Transverse colon (tissue), 4 donors: ENCODE measurements around the gene B3GALT2.

Source experiments
- EP300 ChIP-seq: sonication (generic); formaldehyde crosslinking; IDR thresholded peaks from one replicate; pipeline ENCODE4 v1.6.1; 2017; ENCODE audit warnings: antibody characterized with exemption, low read depth
- POLR2A ChIP-seq: fragments of 450-650 bp; IDR thresholded peaks from one replicate; pipeline ENCODE4 v1.6.1; 2016; ENCODE audit warnings: antibody characterized with exemption, mild to moderate bottlenecking, moderate library complexity
- POLR2AphosphoS5 ChIP-seq, 3 donors: sonication (generic); formaldehyde crosslinking; IDR thresholded peaks; one replicate each; pipeline ENCODE4 v1.6.1; 2016; ENCODE audit warnings: antibody characterized with exemption in 3 of 3
- TF ChIP-seq, protein P1 (sequence below), 5 experiments: fragments of 200-600 bp in 3 of 5; fragments of 450-650 bp in 2 of 5; sonication (generic) in 3 of 5; IDR thresholded peaks; 1 replicate in 2 of 5; 2 replicates in 3 of 5; pipeline ENCODE4 v1.5.1; 2016 to 2017; ENCODE audit warnings: antibody characterized with exemption in 5 of 5, inconsistent platforms in 3 of 5, mild to moderate bottlenecking in 2 of 5, moderate library complexity in 1 of 5

DNA sequence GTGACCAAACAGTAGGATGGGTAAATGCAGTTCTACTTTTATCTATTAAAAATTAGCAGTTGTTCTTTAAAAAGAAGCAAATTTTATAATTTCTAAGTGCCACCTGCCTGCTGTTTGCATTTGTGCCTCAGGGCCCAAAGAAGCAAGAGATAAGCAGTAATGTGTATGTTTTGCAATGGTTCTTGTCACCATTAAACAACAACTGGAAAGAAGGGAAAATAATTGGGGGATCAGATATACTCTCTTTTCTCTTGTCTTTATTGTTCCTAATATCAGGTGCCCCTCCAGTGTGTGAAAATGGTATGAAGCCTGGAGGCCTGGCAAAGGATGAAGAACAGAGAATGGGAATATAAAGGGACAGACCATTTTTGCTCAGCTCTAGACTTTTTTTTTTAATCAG lies 9.6 kb downstream of the B3GALT2 start:
- TF ChIP-seq, protein P1, sequence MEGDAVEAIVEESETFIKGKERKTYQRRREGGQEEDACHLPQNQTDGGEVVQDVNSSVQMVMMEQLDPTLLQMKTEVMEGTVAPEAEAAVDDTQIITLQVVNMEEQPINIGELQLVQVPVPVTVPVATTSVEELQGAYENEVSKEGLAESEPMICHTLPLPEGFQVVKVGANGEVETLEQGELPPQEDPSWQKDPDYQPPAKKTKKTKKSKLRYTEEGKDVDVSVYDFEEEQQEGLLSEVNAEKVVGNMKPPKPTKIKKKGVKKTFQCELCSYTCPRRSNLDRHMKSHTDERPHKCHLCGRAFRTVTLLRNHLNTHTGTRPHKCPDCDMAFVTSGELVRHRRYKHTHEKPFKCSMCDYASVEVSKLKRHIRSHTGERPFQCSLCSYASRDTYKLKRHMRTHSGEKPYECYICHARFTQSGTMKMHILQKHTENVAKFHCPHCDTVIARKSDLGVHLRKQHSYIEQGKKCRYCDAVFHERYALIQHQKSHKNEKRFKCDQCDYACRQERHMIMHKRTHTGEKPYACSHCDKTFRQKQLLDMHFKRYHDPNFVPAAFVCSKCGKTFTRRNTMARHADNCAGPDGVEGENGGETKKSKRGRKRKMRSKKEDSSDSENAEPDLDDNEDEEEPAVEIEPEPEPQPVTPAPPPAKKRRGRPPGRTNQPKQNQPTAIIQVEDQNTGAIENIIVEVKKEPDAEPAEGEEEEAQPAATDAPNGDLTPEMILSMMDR (IDR thresholded peaks at IDR 0.05): no peak
- TF ChIP-seq POLR2A: no peak
- TF ChIP-seq EP300: no peak
- TF ChIP-seq POLR2AphosphoS5 (IDR thresholded peaks at IDR 0.05): no peak
